ENCODE data around the gene VENTX. TPM values are rescaled to one million over a fixed set of nuclear protein-coding genes. Genes with fewer than 3 reads are reported as not detected.

VENTX gene
- total and polyA plus RNA-seq, 10 of the 15 experiments (the other 5 are each of a cell fraction or from before 2014, with no cell fraction given) = 0.05 TPM; not detected in 9

DNA sequence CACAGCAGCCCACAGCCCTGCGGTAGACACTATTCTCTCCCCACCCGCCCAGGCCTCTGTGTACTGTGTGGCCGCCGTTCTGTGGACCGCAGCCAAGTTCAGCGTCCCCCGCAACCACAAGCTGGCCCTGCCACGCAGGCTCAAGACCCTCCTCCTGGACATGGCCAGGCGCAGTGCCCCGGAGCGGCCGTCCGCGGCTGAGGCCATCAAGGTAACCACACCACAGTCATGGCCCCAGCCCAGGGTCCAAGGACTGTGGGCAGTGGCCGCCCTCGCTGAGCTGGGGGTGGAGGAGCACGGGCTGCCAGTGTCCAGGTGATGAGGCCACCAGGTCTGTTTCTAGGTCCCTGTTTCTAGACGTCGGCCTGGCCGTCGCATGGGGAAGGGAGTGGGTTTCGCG lies 42.0 kb upstream of the VENTX start:
- Histone ChIP-seq H3K27ac (ENCODE audit: control insufficient read depth, insufficient read depth) (no peak overlapping the region), H3K27me3 (replicated peaks in 1 of 2; ENCODE audit: control insufficient read depth in 2 of 2, insufficient read depth in 2 of 2, low read length in 1 of 2) (no peaks in the 10 kb centered on the region), H3K4me2 (ENCODE audit: control insufficient read depth, insufficient read depth) (no peak overlapping the region), H3K4me3 (no peak overlapping the region), H3K79me2 (ENCODE audit: control insufficient read depth, insufficient read depth, low read length) (no peaks in the 10 kb centered on the region), H3K9me3 (replicated peaks; ENCODE audit: control insufficient read depth, insufficient read depth, low read length) (no peaks in the 10 kb centered on the region), H3K9ac (ENCODE audit: control insufficient read depth, insufficient read depth, low read length) (no peak overlapping the region), H2AFZ (ENCODE audit: control insufficient read depth, low read depth, low read length) (no peak overlapping the region), H3K36me3 (ENCODE audit: control insufficient read depth in 2 of 2, insufficient read depth in 2 of 2, low read length in 1 of 2) (no peaks in the 10 kb centered on the region), H3K4me1 (ENCODE audit: control insufficient read depth, insufficient read depth, low read length) (no peaks in the 10 kb centered on the region), H4K20me1 (ENCODE audit: control insufficient read depth, insufficient read depth) (no peaks in the 10 kb centered on the region)
- intact Hi-C loops (cut with micrococcal nuclease; ENCODE audit: unreplicated experiment) (no loop called here), in situ Hi-C loops (cut with MboI) (no loop called here)
- RAD21 ChIA-PET (ENCODE audit: unreplicated experiment) = no interaction called here
- no peak for ATAC-seq
- POLR2A ChIA-PET = no interaction called here
- TF ChIP-seq GABPA (IDR thresholded peaks at IDR 0.05; ENCODE audit: low read depth) = no peak
- TF ChIP-seq ZNF24 (IDR thresholded peaks at IDR 0.05) = no peak
- no peak for TF ChIP-seq E2F4 (IDR thresholded peaks at IDR 0.05; ENCODE audit: low read depth, low read length)
- TF ChIP-seq PBX3 (IDR thresholded peaks at IDR 0.05; ENCODE audit: insufficient replicate concordance, low read depth, low read length) = no peak
- TF ChIP-seq TBL1XR1 (IDR thresholded peaks at IDR 0.05; ENCODE audit: low read depth, low read length) = no peak
- TF ChIP-seq SP1 (IDR thresholded peaks at IDR 0.05; ENCODE audit: low read depth, low read length) = no peak
- no peak for TF ChIP-seq WRNIP1 (IDR thresholded peaks at IDR 0.05; ENCODE audit: borderline replicate concordance, low read depth, low read length)
- no TSS peak for BruUV-seq (replicated peaks)
- DNase-seq (ENCODE audit: low read depth, low spot score) = no peak
- CTCF ChIA-PET = no interaction called here
- WGBS (ENCODE audit: insufficient coverage, insufficient replicate concordance, low lambda C conversion rate, missing lambda C conversion rate) = 74% methylated on average over 23 of the region's 23 CpGs
- no peak for FAIRE-seq
- SMC1A ChIA-PET (ENCODE audit: uncharacterized antibody, unreplicated experiment) = no interaction called here
